Gastroesophageal sphincter (tissue), 4 donors: ENCODE results near the gene CROCC2. TPM values are rescaled to one million over a fixed set of nuclear protein-coding genes. Genes with fewer than 3 reads are reported as not detected.

Experiments used
- ATAC-seq: fragments of 150-250 bp; one replicate; pipeline ENCODE4 v1.9.1; 2016; ENCODE audit warnings: mild to moderate bottlenecking, moderate library complexity
- H3K27ac ChIP-seq, 4 donors: fragments of 200-600 bp; sonication (generic) in 3 of 4; 1 replicate in 3 of 4; 2 replicates in 1 of 4; pipeline ENCODE4 v1.5.1; 2016 to 2019
- H3K27me3 ChIP-seq: fragments of 200-600 bp; sonication (generic); one replicate; pipeline ENCODE4 v1.5.1; 2019
- H3K36me3 ChIP-seq, 2 donors: fragments of 200-600 bp; sonication (generic); one replicate each; pipeline ENCODE4 v1.5.1; 2019; ENCODE audit warnings: control low read depth in 1 of 2
- H3K4me1 ChIP-seq, 3 donors: fragments of 200-600 bp; sonication (generic); 1 replicate in 2 of 3; 2 replicates in 1 of 3; pipeline ENCODE4 v1.5.1; 2016 to 2019; ENCODE audit warnings: control low read depth in 2 of 3
- H3K4me3 ChIP-seq, 2 donors: fragments of 200-600 bp; sonication (generic); one replicate each; pipeline ENCODE4 v1.5.1; 2019; ENCODE audit warnings: mild to moderate bottlenecking in 1 of 2, moderate library complexity in 1 of 2
- H3K9me3 ChIP-seq, 3 donors: fragments of 200-600 bp; sonication (generic); one replicate each; pipeline ENCODE4 v1.5.1; 2017 to 2019; ENCODE audit warnings: control low read depth in 2 of 3
- CTCF ChIP-seq, 4 experiments: fragments of 200-600 bp in 2 of 4; fragments of 450-650 bp in 2 of 4; sonication (generic) in 1 of 4; IDR thresholded peaks; one replicate each; pipeline ENCODE4 v1.5.1; 2017 to 2019; ENCODE audit warnings: antibody characterized with exemption in 4 of 4, mild to moderate bottlenecking in 2 of 4, moderate library complexity in 2 of 4
- EP300 ChIP-seq: sonication (generic); formaldehyde crosslinking; IDR thresholded peaks from one replicate; pipeline ENCODE4 v1.6.1; 2017; ENCODE audit warnings: antibody characterized with exemption, mild to moderate bottlenecking
- POLR2A ChIP-seq, 2 donors: fragments of 450-650 bp; IDR thresholded peaks; one replicate each; pipeline ENCODE4 v1.6.1; 2017; ENCODE audit warnings: antibody characterized with exemption in 2 of 2, mild to moderate bottlenecking in 2 of 2, moderate library complexity in 1 of 2
- POLR2AphosphoS5 ChIP-seq: sonication (generic); formaldehyde crosslinking; IDR thresholded peaks from one replicate; pipeline ENCODE4 v1.6.1; 2017; ENCODE audit warnings: antibody characterized with exemption
- WGBS, 2 donors: methylation state at CpG; one replicate each; pipeline ENCODE4 v1.1.5; 2018; ENCODE audit warnings: low coverage in 1 of 2; 5-methylcytosine and 5-hydroxymethylcytosine counted together
- total RNA-seq, 4 donors: library from RNA; depleted of rRNA; stranded (reverse); fragments of >200 nt; gene quantifications; one replicate each; pipeline ENCODE4 v1.1.0, GENCODE V29; 2016

The CROCC2 gene
- total RNA-seq, 4 donors from 2014 or later: not detected

GRCh38 chr2:241007880-241008710, 102.0 kb downstream of the CROCC2 start:
- Histone ChIP-seq H3K27ac (no peak overlapping the region), H3K27me3 (no peaks in the 10 kb centered on the region), H3K36me3 (peaks cover 0 to 10% of the 10 kb centered on the region in 2 donors), H3K4me3 (no peak overlapping the region), H3K9me3 (peaks cover 0 to 28% (median 0%) of the 10 kb centered on the region in 3 donors), H3K4me1 (peaks cover 0 to 29% (median 14%) of the 10 kb centered on the region in 3 donors)
- WGBS, 2 donors: 71% methylated on average over 4 of the region's 20 CpGs; no CpG with 5 or more reads in 1 of the 2 donors
- ATAC-seq: no peak
- no peak for TF ChIP-seq CTCF (IDR thresholded peaks at IDR 0.05)
- TF ChIP-seq POLR2AphosphoS5: no peak
- no peak for TF ChIP-seq POLR2A (IDR thresholded peaks at IDR 0.05)
- no peak for TF ChIP-seq EP300

GRCh38 chr2:241008711-241009121, 102.6 kb downstream of the CROCC2 start:
- no peak for TF ChIP-seq POLR2A (IDR thresholded peaks at IDR 0.05)
- no peak for TF ChIP-seq EP300
- TF ChIP-seq CTCF (IDR thresholded peaks at IDR 0.05): no peak
- no peak for TF ChIP-seq POLR2AphosphoS5
- no peak for ATAC-seq
- 100% methylated on average over 1 of the region's 7 CpGs; no CpG with 5 or more reads in 1 of the 2 donors for WGBS, 2 donors
- peaks cover 0 to 29% (median 14%) of the 10 kb centered on the region in 3 donors for H3K4me1 ChIP-seq
- peaks cover 0 to 22% (median 0%) of the 10 kb centered on the region in 3 donors for H3K9me3 ChIP-seq
- peaks cover 0 to 4% of the 10 kb centered on the region in 2 donors for H3K36me3 ChIP-seq
- H3K27me3 ChIP-seq: no peaks in the 10 kb centered on the region
- H3K27ac ChIP-seq: no peak overlapping the region
- H3K4me3 ChIP-seq: no peak overlapping the region

GRCh38 chr2:241009191-241009590, 103.1 kb downstream of the CROCC2 start:
- H3K4me3 ChIP-seq: no peak overlapping the region
- H3K9me3 ChIP-seq: peaks cover 0 to 17% (median 0%) of the 10 kb centered on the region in 3 donors
- no peak for ATAC-seq
- H3K36me3 ChIP-seq: no peaks in the 10 kb centered on the region
- TF ChIP-seq CTCF (IDR thresholded peaks at IDR 0.05): no peak
- TF ChIP-seq POLR2A (IDR thresholded peaks at IDR 0.05): no peak
- TF ChIP-seq POLR2AphosphoS5: no peak
- TF ChIP-seq EP300: no peak
- no peaks in the 10 kb centered on the region for H3K27me3 ChIP-seq
- peak overlapping the region in 2 of 4 donors; percentile 65 to 74 for H3K27ac ChIP-seq
- peaks cover 0 to 29% (median 14%) of the 10 kb centered on the region in 3 donors for H3K4me1 ChIP-seq
- WGBS, 2 donors: 83% methylated on average over 1 of the region's 2 CpGs; no CpG with 5 or more reads in 1 of the 2 donors

- 0 to 72% methylated on average over 2 of the region's 28 CpGs for WGBS, 2 donors
Measured at GRCh38 chr2:241009601-241010530, 103.7 kb downstream of the CROCC2 start.

More at GRCh38 chr2:241009601-241010530, 103.7 kb downstream of the CROCC2 start:
- peak; percentile 61 for ATAC-seq
- TF ChIP-seq CTCF (IDR thresholded peaks at IDR 0.05) (no peak), POLR2AphosphoS5 (no peak), EP300 (no peak), POLR2A (IDR thresholded peaks at IDR 0.05) (no peak)
- Histone ChIP-seq H3K9me3 (peaks cover 0 to 11% (median 0%) of the 10 kb centered on the region in 3 donors), H3K27me3 (no peaks in the 10 kb centered on the region), H3K4me3 (peak overlapping the region in 1 of 2 donors; percentile 45), H3K27ac (peak overlapping the region in 3 of 4 donors; percentile 51 to 74 (median 65)), H3K36me3 (no peaks in the 10 kb centered on the region), H3K4me1 (peaks cover 0 to 29% (median 14%) of the 10 kb centered on the region in 3 donors)
